GM12801 (cell line): Measurements from ENCODE around the gene SLC35B3.

Experiments
- TF ChIP-seq, protein P1 (sequence below): IDR thresholded peaks from one replicate; pipeline ENCODE4 v1.5.1; 2011; ENCODE audit warnings: control low read depth; ENCODE audit not compliant: insufficient read length; ENCODE audit errors: extremely low read depth

SLC35B3 gene

DNA sequence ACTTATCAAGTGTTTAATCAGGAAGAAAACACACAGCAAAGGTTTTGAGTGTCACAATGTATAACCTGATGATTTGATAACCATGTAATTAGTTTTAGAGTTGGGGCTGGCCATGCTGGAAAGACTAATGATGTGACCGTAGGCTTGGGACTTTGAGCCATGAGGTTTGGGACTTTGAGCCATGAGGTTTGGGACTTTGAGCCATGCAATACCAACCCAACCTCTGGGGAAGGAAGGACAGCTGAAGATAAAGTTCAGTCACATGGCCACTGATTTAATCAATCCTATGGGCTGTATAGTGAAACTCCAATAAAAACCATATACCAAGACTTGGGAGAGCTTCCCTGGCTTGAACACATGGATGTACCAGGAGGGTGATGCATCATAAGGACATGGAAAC lies 32.8 kb downstream of the SLC35B3 start:
- TF ChIP-seq, protein P1, sequence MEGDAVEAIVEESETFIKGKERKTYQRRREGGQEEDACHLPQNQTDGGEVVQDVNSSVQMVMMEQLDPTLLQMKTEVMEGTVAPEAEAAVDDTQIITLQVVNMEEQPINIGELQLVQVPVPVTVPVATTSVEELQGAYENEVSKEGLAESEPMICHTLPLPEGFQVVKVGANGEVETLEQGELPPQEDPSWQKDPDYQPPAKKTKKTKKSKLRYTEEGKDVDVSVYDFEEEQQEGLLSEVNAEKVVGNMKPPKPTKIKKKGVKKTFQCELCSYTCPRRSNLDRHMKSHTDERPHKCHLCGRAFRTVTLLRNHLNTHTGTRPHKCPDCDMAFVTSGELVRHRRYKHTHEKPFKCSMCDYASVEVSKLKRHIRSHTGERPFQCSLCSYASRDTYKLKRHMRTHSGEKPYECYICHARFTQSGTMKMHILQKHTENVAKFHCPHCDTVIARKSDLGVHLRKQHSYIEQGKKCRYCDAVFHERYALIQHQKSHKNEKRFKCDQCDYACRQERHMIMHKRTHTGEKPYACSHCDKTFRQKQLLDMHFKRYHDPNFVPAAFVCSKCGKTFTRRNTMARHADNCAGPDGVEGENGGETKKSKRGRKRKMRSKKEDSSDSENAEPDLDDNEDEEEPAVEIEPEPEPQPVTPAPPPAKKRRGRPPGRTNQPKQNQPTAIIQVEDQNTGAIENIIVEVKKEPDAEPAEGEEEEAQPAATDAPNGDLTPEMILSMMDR = no peak

DNA sequence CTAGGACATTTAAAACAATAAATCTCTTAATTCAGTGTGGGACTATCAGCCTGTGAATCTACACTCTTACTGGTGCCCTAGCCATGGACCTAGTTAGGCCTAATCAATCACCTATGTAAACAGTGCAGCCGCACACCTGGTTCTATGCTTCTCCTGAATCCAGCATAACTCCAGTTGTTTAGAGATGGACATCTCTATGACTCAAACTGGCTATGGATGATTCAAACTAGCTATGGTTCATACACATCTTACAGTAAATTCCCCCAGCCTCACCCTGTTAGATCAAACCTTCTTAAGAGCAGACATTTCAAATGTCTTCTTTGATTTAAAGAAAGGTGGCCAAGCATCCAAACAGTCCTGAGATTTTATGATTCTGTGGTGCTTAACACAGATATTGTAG lies 34.7 kb downstream of the SLC35B3 start:
- TF ChIP-seq, protein P1 = no peak

DNA sequence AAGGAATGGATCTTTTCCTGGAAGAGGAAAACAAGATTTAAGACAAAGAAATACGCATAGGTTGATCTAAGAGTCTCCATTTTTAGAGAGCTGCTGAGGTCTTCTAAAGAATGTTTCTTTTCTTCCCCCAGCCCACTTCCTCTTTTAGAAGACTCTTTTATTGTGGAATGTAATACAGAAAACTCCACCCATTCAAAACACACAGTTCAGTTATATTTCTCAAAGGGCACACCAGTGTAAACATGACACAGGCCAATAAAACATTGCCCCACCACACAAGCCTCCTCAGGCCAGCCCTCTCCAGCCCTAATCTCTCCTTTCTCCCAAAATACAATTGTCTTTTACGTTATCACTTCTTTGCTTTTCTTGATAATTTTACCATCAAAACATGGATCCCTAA lies 42.8 kb downstream of the SLC35B3 start:
- TF ChIP-seq, protein P1 = no peak

DNA sequence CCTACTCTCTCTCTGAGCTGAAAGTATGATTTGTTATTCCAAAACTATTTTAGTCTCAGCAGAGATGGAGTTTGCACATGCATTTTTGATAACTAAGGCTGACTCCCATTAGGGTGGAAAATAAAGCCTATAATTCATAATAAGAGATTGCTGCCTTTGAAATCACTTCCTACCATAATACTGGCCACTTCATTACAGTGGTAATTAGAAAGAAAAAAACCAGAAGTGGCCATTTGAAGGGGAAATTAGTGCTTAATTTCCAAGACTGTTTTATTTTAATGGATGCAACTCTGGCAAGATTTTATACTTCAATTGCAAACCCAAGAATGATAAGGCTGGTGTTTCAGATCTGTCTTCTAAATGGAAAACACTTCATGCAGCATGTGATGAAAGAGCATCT lies 43.4 kb downstream of the SLC35B3 start:
- TF ChIP-seq, protein P1 = no peak

DNA sequence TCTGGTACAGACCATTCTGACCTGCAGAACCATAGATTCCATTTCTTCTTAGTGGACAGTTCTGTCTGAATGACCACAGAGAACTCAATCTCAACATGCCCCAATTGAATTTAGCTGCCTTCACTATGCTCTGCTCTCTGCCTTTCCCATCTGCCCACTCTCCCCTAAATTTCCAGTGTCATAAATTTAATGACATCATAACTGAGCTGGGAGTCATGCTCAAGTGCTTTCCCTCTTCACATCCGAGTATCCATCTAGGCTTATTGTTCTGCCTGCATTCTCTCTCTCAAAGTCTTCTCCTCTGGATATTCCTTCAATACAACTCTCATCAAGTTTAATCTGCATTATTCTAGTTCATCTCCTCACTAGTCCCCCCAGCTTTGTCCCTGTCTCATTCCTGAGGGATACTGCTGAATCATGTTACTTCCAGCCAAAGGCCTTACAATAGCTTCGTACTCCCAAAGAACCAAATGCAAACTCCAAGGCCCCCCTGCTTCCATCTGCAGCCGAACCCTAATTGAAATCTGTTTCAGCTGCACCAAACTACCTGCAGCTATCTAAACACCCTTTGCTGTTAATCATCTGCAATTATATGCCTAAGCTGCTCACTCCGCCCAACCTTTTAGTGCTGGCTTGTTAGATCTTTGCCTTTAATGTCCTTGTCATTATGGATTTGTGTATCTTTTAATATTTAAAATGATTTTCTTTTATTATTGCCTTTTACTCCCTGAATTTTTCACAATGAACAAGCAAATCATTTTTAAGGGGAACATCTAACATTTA lies 46.1 kb downstream of the SLC35B3 start:
- TF ChIP-seq, protein P1 = no peak

DNA sequence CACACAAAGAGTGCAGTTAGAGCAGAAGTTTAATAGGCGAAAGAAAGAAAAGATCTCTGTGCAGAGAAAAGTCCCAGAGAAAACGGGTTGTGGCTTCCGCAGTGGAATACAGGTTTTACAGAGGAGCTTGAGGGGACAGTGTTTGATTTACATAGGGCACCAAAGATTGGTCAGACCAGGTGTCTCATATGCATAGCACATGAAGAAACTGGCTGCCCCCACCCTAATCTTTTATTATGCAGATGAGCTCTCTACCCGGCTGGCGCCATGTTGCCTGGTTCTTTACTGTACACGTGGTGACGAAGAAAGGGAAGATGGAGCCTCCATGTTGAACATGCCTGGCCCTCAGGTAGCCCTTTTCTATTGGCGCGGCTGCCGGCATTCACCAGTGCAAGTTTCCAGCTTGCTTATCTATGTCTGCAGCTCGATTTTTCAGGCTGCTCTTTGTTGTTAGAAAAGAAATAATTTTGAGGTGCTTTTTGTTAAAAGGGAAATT lies 47.4 kb downstream of the SLC35B3 start:
- TF ChIP-seq, protein P1 = no peak

DNA sequence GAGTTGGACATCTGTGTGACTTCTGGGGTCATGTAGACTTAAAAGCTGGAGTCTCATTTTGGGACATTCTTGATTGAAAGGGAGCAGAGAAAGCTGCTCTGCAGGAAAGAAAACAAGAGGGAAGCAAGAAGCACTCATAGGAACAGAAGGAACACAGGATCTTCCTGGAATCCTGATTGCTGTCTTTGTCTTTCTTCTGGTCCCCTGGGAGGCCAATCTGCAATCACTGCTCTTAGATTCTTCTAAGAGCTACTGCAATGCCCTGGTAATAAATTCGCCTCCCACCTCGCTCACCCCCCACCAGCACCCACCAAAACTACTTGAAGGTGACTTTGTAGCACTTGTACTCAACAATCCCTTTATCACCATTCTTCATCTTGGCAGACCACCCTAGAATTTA lies 51.8 kb downstream of the SLC35B3 start:
- TF ChIP-seq, protein P1 = no peak
